NCI-H2029 treated with DMSO at 0.1 percent for 48 hours (cell line): ENCODE measurements around the gene OR5T1.

ENCODE experiments used
- DNase-seq: peaks from one replicate; lab custom pipeline; 2025; lab: John Stamatoyannopoulos, UW

The OR5T1 gene

DNA sequence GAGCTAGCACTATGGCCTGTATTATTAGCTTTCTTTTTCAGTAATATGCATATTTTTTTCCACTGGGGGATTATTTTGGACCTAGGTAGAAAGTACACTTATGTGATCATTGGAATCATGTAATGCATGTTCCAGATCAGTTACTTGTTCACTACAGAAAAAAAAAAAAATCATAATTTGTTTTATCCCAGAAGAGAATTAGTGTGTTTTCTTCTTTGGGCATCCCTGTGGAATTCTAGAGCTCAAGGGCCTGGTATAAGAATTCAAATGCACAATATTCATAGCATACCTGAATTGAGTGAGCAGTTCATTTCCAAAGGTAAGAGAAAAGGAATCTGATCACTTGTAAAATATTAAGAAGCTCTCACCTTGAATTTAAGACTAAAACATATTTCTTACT, at the start of gene OR5T1:
OR5T1 (plus strand) TSS at position 301 of the 400 bp plus-strand sequence. CDS start 1,485 bp downstream, outside the sequence.
- DNase-seq, result no peak

DNA sequence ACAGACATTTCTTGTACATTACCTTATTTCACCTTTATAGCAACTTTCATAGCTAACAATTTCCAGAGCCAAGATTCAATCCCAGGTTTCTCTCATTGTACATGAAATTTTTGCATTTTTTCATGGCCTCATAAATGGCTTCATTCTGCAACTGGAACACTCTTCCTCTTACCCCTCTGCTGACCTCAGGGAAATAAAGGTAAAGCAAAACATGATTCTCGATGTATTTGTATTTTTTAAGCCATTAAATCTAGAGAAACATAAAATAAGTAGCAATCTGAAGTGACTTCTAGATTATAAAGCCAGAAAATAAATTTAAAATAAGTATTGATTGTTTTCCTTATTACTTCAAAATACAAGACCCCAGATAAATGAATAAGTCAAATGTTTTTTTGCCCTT, 39.8 kb upstream of the OR5T1 start, which contains the start of gene OR5T2:
OR5T2 (minus strand) TSS at position 101 of the 400 bp plus-strand sequence. CDS start 1,193 bp downstream, outside the sequence.
- DNase-seq, result no peak

DNA sequence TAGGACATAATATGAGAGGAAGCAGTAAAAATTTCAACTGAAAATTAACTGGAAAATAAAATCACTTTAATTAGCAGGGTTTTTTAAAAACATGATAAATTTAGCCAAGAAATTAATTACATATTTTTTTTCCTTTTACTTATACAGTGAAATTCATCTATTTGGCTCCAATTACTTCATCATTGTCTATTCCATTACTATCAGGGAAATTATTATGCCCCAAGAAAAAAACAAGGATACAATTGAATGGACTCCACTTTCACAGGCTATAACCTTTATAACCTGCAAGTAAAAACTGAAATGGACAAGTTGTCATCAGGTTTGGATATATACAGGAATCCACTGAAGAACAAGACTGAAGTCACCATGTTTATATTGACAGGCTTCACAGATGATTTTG, 22.0 kb upstream of the OR5T1 start, which contains the start of gene OR5T3:
OR5T3 (plus strand) TSS at position 301 of the 400 bp plus-strand sequence; CDS start at position 301, 0 bp downstream.
- no peak for DNase-seq

DNA sequence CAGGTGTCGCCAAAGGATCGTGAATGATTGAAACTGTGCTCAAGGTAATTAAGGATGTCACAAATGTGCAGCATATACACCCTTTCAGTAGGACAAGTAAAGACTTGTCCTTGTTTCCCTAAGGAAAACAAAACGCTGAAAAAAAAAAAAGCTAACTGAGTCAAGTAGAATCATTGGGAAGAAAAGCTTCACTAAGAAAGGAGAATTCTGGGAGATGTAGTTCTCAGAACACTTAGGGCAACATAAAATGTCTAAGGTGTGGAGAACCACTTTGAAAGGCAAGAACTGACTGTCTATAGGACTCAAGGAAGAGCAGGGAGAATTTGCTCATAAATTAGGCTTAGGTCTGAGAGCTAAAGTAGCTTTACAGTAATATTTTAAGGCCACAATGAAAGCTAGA, 2.9 kb upstream of the OR5T1 start:
- DNase-seq, result no peak

DNA sequence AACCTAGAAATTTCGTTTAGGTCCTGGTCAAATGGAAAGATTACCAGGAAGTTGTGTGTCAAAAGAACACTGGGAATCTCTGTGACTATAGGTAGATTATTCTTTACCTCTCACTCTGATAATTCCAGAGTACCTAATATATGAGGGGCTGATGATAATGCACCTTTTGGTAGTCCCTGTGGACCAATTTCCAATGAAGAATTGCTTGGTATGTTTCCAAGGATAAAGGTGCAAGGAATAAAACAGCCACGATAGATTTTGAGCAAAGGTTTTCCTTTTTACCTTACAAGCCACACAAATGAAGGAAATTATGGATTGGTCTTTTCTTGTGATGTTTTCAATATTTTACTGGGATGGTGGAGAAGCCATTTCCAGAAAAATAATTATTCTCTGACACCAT, 18.2 kb downstream of the OR5T1 start, which contains the start of gene OR8H1:
OR8H1 (minus strand) TSS at position 101 of the 400 bp plus-strand sequence. CDS start 1,192 bp downstream, outside the sequence.
- no peak for DNase-seq

DNA sequence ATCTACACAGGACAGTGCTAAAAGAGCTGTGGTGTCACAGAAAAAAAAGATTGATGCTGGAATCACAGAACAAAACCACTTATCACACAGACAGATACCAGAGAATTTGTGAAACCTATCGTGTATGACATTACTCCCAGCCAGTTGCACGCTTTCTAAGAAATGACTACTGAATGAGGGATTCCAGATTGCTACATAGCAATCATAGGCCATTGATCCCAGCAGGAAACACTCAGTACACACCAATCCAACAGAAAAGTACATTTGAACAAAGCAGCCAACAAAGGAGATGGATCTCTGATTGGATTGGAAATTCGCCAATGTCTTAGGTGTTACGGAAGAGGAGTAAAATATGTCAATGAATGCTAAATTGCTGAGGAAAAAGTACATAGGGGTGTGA, 22.9 kb downstream of the OR5T1 start:
- no peak for DNase-seq

DNA sequence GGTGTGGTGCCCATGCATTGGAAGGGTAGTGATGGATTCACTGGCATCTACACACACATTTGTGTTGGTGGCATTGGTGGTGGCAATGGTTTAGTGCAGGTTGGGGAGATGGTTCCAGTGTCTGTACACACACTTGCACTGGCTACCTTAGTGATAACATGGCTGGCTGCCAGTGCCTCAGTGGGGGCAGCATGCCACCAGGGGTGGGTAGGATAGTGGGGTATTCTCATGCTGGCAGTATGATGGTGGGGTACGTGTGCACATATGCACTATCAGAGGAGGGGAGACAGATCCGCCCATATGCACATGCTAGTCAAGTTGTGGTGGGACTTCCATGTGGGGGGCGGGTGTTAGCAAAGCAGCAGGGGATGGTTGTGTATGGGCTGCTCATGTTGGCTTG, 33.9 kb downstream of the OR5T1 start:
- DNase-seq, result no peak

DNA sequence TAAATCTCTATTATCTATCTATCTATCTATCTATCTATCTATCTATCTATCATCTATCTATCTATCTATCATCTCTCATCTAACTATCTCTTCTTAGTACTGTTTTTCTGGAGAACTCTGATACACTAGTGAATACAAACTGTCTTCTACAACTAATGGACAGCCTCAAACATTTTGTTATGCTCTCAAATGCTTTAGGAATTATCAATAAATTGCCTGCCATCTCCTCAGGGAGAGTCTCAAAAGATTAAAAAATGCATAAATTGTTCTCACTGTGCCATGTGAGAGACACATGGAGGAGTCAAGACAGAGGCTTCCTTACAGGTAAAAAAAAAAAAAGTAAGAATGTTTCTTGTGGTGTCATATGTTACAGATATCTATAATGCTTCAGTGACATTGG, 40.9 kb downstream of the OR5T1 start, which contains the start of gene OR8K3:
OR8K3 (plus strand) TSS at position 301 of the 400 bp plus-strand sequence. CDS start 3,163 bp downstream, outside the sequence.
- DNase-seq, result no peak
